T47D (cell line): ENCODE results near the gene BRD1.
"Not testable (repeated sequence)": the region's sequence is repeated elsewhere in the genome, so short reads cannot be mapped to it uniquely, and the experiment has no call there.

Source experiments
- DNase-seq, 2 experiments: peaks; one replicate each; pipeline versions ENCODE4 v3.0.0 to v3.0.0-alpha.2; 2011 to 2012; ENCODE audit warnings: low read depth in 1 of 2, low spot score in 1 of 2
- JUND ChIP-seq: IDR thresholded peaks from 2 replicates; pipeline ENCODE4 v1.6.1; 2012; ENCODE audit warnings: low read depth
- in situ Hi-C: cut with HindIII; loops from 2 replicates; pipeline ENCODE4 v1.10.0; 2016; ENCODE audit warnings: low sequenced_read_pairs, low pct_unique_long_range_greater_than_20kb

Gene BRD1

GRCh38 chr22:49862496-49862776 lies 34.8 kb upstream of the BRD1 start:
- in situ Hi-C loops = no loop called here
- no peak for DNase-seq
- TF ChIP-seq JUND = no peak

GRCh38 chr22:49861642-49862495 lies 34.2 kb upstream of the BRD1 start:
- in situ Hi-C loops = no loop called here
- TF ChIP-seq JUND = no peak

GRCh38 chr22:49858827-49859226 lies 31.2 kb upstream of the BRD1 start:
- TF ChIP-seq JUND = no peak
- no peak for DNase-seq
- in situ Hi-C loops = no loop called here

More at GRCh38 chr22:49861642-49862495, 34.2 kb upstream of the BRD1 start:
- DNase-seq = no peak

- TF ChIP-seq JUND = no peak
- in situ Hi-C loops = no loop called here
- DNase-seq = no peak
Observed at GRCh38 chr22:49856766-49857618, 29.3 kb upstream of the BRD1 start.

GRCh38 chr22:49856343-49856742 lies 28.7 kb upstream of the BRD1 start:
- in situ Hi-C loops = no loop called here
- TF ChIP-seq JUND = no peak
- DNase-seq = no peak

- in situ Hi-C loops = no loop called here
Observed at GRCh38 chr22:49855251-49855911, 27.7 kb upstream of the BRD1 start.

GRCh38 chr22:49853981-49854831 lies 26.5 kb upstream of the BRD1 start:
- no peak for TF ChIP-seq JUND
- in situ Hi-C loops = no loop called here
- peak in 1 of 2 experiments; percentile 23 for DNase-seq

More at GRCh38 chr22:49855251-49855911, 27.7 kb upstream of the BRD1 start:
- DNase-seq = peak; percentile 53 to 90
- no peak for TF ChIP-seq JUND

GRCh38 chr22:49852898-49853894 lies 25.5 kb upstream of the BRD1 start, which contains the start of gene ZBED4:
Gene ZBED4, plus strand, starts transcription at chr22:49853844. Its CDS starts 29,819 bp downstream, at chr22:49883663.
- TF ChIP-seq JUND = no peak
- in situ Hi-C loops = no loop called here
- peak; percentile 91 to 96 for DNase-seq

- in situ Hi-C loops, DNase-seq: not testable (repeated sequence)
Observed at GRCh38 chr22:49852568-49852897, 24.9 kb upstream of the BRD1 start.

- no peak for DNase-seq
Observed at GRCh38 chr22:49850959-49851802, 23.5 kb upstream of the BRD1 start.

More at GRCh38 chr22:49850959-49851802, 23.5 kb upstream of the BRD1 start:
- in situ Hi-C loops = no loop called here
- no peak for TF ChIP-seq JUND
